Immature natural killer cell (primary cell): ENCODE data around the gene CNIH1. TPM values are rescaled to one million over a fixed set of nuclear protein-coding genes. Genes with fewer than 3 reads are reported as not detected.
"Not testable (repeated sequence)": the region's sequence is repeated elsewhere in the genome, so short reads cannot be mapped to it uniquely, and the experiment has no call there.

Experiments
- DNase-seq, 3 donors: peaks; one replicate each; pipeline ENCODE4 v3.0.0; 2022; ENCODE audit warnings: mixed read lengths in 1 of 3
- H3K27ac Mint-ChIP-seq, 6 donors: one replicate each; pipeline ENCODE4 v1.8.0; 2020; ENCODE audit warnings: mixed read lengths in 6 of 6, mild to moderate bottlenecking in 5 of 6, inconsistent platforms in 4 of 6, moderate library complexity in 3 of 6
- H3K27me3 Mint-ChIP-seq, 3 donors: one replicate each; pipeline ENCODE4 v1.8.0; 2020 to 2021; ENCODE audit warnings: low read depth in 3 of 3, mild to moderate bottlenecking in 3 of 3, mixed read lengths in 3 of 3, moderate library complexity in 3 of 3, inconsistent platforms in 1 of 3
- H3K36me3 Mint-ChIP-seq, 3 donors: one replicate each; pipeline ENCODE4 v1.8.0; 2020; ENCODE audit warnings: mixed read lengths in 3 of 3, inconsistent platforms in 2 of 3, mild to moderate bottlenecking in 2 of 3
- H3K4me1 Mint-ChIP-seq, 2 donors: one replicate each; pipeline ENCODE4 v1.8.0; 2020; ENCODE audit warnings: inconsistent platforms in 2 of 2, mild to moderate bottlenecking in 2 of 2, mixed read lengths in 2 of 2, moderate library complexity in 1 of 2
- H3K4me3 Mint-ChIP-seq, 5 donors: one replicate each; pipeline ENCODE4 v1.8.0; 2020; ENCODE audit warnings: mild to moderate bottlenecking in 5 of 5, mixed read lengths in 5 of 5, inconsistent platforms in 3 of 5, moderate library complexity in 3 of 5
- H3K9me3 Mint-ChIP-seq, 6 donors: one replicate each; pipeline ENCODE4 v1.8.0; 2020; ENCODE audit warnings: mild to moderate bottlenecking in 6 of 6, mixed read lengths in 6 of 6, inconsistent platforms in 4 of 6, moderate library complexity in 3 of 6
- polyA plus RNA-seq, 3 donors: library from polyadenylated mRNA; unstranded; fragments of 300-500 nt; fragmentation: Illumina TruSeq; gene quantifications; one replicate each; pipeline ENCODE4 v1.2.3, GENCODE V29; 2021

The CNIH1 gene
- polyA plus RNA-seq, 3 donors from 2014 or later, result 59.7 to 101 (median 61.8) TPM

GRCh38 chr14:54380558-54380957 lies 60.6 kb downstream of the CNIH1 start:
- not testable (repeated sequence) for H3K36me3 Mint-ChIP-seq, H3K4me1 Mint-ChIP-seq, H3K9me3 Mint-ChIP-seq, DNase-seq, H3K27ac Mint-ChIP-seq, H3K4me3 Mint-ChIP-seq
- H3K27me3 Mint-ChIP-seq, result peaks cover 1 to 13% (median 3%) of the 10 kb centered on the region in 3 donors

- H3K27ac Mint-ChIP-seq, DNase-seq, H3K4me3 Mint-ChIP-seq, H3K9me3 Mint-ChIP-seq, H3K36me3 Mint-ChIP-seq, H3K4me1 Mint-ChIP-seq: not testable (repeated sequence)
- H3K27me3 Mint-ChIP-seq, result peaks cover 1 to 13% (median 3%) of the 10 kb centered on the region in 3 donors
Measured at GRCh38 chr14:54378893-54379292, 62.3 kb downstream of the CNIH1 start.

- H3K9me3 Mint-ChIP-seq, result peaks cover 0 to 2% (median 0%) of the 10 kb centered on the region in 6 donors
- no peaks in the 10 kb centered on the region for H3K36me3 Mint-ChIP-seq
- H3K4me1 Mint-ChIP-seq, result no peaks in the 10 kb centered on the region
- no peak for DNase-seq
- no peak overlapping the region for H3K4me3 Mint-ChIP-seq
- no peak overlapping the region for H3K27ac Mint-ChIP-seq
- peaks cover 1 to 15% (median 3%) of the 10 kb centered on the region in 3 donors for H3K27me3 Mint-ChIP-seq
Measured at GRCh38 chr14:54377501-54377900, 63.7 kb downstream of the CNIH1 start.

- no peak overlapping the region for H3K4me3 Mint-ChIP-seq
- no peak for DNase-seq
- no peaks in the 10 kb centered on the region for H3K4me1 Mint-ChIP-seq
- H3K9me3 Mint-ChIP-seq, result peaks cover 0 to 2% (median 0%) of the 10 kb centered on the region in 6 donors
- H3K27me3 Mint-ChIP-seq, result peaks cover 2 to 16% (median 2%) of the 10 kb centered on the region in 3 donors
- H3K36me3 Mint-ChIP-seq, result no peaks in the 10 kb centered on the region
- no peak overlapping the region for H3K27ac Mint-ChIP-seq
Measured at GRCh38 chr14:54374117-54374884, 66.9 kb downstream of the CNIH1 start.

Other genes with a start within 250 kb of the CNIH1 start
- gene CDKN3, start 44.4 kb downstream of the CNIH1 start, polyA plus RNA-seq, result 1 to 10 TPM; 2.7 to 6.4 (median 6.4) TPM
- 10 to 100 TPM; 17.9 to 29.1 (median 28.0) TPM for gene GMFB, start 47.6 kb upstream of the CNIH1 start, polyA plus RNA-seq
- 10 to 100 TPM; 22.4 to 36.0 (median 27.5) TPM for gene CGRRF1, start 68.5 kb upstream of the CNIH1 start, polyA plus RNA-seq
- not detected for gene SAMD4A, start 125.8 kb upstream of the CNIH1 start, polyA plus RNA-seq